ENCODE measurements around the gene PHACTR3. TPM values are rescaled to one million over a fixed set of nuclear protein-coding genes. Genes with fewer than 3 reads are reported as not detected.

PHACTR3 gene
- total RNA-seq, 1 donor from 2014 or later, result 0.06 TPM

DNA sequence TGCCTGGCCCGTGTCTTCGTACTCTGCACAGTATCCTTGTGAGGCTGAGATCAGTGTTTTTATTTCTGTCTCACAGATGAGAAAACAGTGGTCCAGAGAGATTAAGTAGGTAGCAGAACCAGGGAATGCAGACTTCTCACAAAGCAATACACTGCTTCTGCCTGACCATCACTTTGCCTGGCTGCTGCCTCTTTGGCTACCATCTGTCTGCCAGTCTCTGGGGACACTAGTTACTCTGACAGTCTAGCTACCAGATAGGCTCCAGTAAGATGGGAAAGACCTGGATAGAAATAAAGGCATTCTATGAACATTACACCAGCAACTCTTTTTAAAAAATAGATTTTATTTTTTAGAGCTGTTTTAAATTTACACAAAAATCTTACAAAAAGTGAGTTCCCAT lies 96.9 kb downstream of the PHACTR3 start:
- no peak overlapping the region for H3K4me3 ChIP-seq (ENCODE audit: low read depth, low read length)
- TF ChIP-seq, protein P1, sequence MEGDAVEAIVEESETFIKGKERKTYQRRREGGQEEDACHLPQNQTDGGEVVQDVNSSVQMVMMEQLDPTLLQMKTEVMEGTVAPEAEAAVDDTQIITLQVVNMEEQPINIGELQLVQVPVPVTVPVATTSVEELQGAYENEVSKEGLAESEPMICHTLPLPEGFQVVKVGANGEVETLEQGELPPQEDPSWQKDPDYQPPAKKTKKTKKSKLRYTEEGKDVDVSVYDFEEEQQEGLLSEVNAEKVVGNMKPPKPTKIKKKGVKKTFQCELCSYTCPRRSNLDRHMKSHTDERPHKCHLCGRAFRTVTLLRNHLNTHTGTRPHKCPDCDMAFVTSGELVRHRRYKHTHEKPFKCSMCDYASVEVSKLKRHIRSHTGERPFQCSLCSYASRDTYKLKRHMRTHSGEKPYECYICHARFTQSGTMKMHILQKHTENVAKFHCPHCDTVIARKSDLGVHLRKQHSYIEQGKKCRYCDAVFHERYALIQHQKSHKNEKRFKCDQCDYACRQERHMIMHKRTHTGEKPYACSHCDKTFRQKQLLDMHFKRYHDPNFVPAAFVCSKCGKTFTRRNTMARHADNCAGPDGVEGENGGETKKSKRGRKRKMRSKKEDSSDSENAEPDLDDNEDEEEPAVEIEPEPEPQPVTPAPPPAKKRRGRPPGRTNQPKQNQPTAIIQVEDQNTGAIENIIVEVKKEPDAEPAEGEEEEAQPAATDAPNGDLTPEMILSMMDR (conservative IDR thresholded peaks at IDR 0.05; ENCODE audit: low read depth, low read length), result no peak
- DNase-seq (ENCODE audit: low read depth), result no peak

DNA sequence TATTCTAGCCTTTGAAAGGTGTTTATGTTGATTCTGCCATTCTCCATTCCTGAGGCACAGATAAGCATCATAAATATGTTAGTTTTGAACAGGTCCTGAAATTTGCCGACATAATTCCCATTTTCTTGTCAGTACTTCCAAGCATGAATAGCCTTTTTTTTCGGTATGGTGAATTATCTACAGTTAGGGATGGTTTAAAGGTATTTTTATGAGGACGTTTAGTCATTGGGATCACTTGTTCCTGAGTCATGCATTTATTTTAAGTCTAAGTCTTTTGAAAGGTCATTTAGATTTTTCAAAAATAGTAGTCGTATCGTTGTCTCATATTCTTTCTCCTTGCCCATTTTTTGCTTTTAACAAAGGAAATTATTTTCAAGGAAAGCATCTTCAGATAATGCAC lies 98.7 kb downstream of the PHACTR3 start:
- no peak for DNase-seq (ENCODE audit: low read depth)
- no peak overlapping the region for H3K4me3 ChIP-seq (ENCODE audit: low read depth, low read length)
- TF ChIP-seq, protein P1 (conservative IDR thresholded peaks at IDR 0.05; ENCODE audit: low read depth, low read length), result no peak

DNA sequence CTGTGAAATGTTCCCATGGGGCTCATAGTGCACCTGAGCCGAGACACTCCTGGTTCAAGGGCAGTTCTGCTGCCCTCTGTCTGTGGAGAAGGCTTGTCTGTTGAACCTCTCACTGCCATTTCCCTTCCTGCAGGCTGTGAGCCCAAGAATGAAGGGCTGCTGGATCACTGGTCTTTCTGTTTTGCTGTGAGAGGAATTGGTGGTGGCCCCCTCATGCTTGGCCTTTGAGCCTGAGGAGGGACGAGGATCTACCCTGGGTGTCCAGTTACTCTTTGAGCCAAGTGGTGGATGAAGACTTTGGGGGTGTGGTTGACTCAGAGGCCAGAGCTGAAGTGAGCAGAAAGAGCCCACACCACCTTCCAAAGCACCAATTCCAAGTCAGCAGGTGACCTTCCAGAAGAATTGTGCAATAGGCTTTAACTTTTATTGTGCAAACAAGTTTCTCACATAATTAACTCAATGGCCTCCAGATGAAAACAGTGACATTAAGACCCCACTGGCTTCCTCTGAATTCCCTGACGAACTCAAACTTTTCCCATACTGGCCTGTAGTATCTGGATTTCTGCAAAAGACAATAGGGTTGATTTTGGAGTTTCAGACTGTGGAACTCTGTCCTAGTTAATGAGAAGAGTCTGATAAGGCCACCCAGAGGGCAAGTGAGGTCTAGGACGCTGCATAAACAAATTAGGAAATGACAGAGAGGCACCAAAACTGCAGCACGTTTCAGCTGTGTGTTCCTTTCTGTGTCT lies 101.5 kb downstream of the PHACTR3 start:
- DNase-seq (ENCODE audit: low read depth), result no peak
- TF ChIP-seq, protein P1 (conservative IDR thresholded peaks at IDR 0.05; ENCODE audit: low read depth, low read length), result no peak

DNA sequence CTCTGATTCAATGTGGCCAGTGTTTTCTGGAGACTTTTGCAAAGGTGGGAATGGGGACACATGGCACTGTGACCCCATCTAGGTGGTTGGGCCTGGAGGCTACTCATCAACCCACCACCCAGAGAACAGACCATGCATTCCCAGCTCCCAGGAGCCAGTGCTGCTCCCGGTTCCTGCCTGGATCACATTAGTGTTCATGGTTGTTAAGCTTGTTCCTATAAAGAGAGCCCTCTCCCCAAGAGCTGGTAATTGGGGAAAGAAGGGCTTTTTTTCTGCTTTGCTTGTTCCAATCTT lies 102.0 kb downstream of the PHACTR3 start:
- no peak for DNase-seq (ENCODE audit: low read depth)
- H3K4me3 ChIP-seq (ENCODE audit: low read depth, low read length), result no peak overlapping the region
- TF ChIP-seq, protein P1 (conservative IDR thresholded peaks at IDR 0.05; ENCODE audit: low read depth, low read length), result no peak

More for the DNA sequence above, 101.5 kb downstream of the PHACTR3 start:
- H3K4me3 ChIP-seq (ENCODE audit: low read depth, low read length), result no peak overlapping the region

DNA sequence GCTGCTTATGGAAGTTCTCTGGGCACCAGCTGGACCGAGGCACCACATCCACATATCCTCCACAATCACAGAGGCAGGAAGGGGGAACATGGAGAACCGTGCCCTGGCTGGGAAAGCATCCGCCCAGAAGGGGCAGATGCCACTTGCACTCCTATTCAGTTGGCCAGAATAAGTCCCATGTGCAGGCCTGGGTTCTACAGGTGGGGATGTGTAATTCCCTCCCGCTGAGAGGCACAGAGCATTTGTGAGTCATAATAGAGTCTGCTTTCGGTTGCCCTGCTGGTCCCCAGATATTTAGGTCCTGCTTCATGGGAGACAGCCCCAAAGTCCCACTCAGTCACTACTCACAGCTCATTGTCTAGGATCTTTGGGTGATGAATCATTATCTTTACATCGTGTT lies 104.0 kb downstream of the PHACTR3 start:
- TF ChIP-seq, protein P1 (conservative IDR thresholded peaks at IDR 0.05; ENCODE audit: low read depth, low read length), result no peak
- H3K4me3 ChIP-seq (ENCODE audit: low read depth, low read length), result no peak overlapping the region
- DNase-seq (ENCODE audit: low read depth), result no peak

DNA sequence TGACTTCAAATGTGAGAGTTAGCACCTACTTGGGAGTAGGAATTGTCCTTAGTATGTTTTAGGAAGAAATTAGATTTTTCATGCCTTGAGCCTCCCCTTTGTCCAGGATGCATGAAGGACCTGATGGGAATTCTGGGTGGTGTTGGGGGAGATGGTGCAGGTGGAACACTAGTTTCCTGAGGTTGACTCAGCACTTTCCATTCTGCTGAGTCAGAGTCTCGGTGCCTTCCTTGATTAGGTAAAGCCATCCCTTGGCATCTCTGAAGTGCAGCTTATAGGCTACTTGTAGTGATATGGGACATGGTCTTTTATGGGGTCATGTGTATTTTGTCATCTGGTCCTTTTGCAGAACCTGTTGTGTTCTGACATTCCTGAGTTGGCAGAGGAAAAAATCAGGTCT lies 105.3 kb downstream of the PHACTR3 start:
- no peak overlapping the region for H3K4me3 ChIP-seq (ENCODE audit: low read depth, low read length)
- TF ChIP-seq, protein P1 (conservative IDR thresholded peaks at IDR 0.05; ENCODE audit: low read depth, low read length), result no peak
- no peak for DNase-seq (ENCODE audit: low read depth)

DNA sequence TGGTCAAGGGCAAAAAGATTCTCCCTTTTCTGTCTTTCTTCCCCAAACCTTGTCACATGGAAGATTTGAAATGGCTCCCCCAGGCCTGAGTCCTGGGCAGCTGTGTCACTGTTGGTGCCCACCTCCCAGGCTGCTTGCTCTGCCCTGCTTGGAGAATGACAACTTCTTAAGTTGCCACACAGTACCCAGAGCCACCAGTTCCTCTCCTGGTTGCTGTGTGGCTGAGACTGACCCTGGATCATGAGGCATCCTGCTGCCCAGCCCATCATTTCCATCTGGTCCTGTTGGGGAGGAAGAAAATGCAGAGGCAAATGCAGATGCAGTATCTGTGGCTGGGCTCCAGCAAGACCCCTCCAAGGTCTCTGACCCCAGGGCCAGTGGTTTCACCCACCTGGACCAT lies 113.7 kb downstream of the PHACTR3 start:
- H3K4me3 ChIP-seq (ENCODE audit: low read depth, low read length), result no peak overlapping the region
- no peak for DNase-seq (ENCODE audit: low read depth)
- TF ChIP-seq, protein P1 (conservative IDR thresholded peaks at IDR 0.05; ENCODE audit: low read depth, low read length), result no peak
